SK-N-SH (cell line): ENCODE results near the gene TMEM145. TPM values are rescaled to one million over a fixed set of nuclear protein-coding genes. Genes with fewer than 3 reads are reported as not detected.

Experiments
- CTCF ChIA-PET: fragments of 300-600, 350-600 bp; formaldehyde crosslinking; extraction: SDS; loops from one replicate; lab custom pipeline; 2021; lab: Yijun Ruan, JAX
- POLR2A ChIA-PET: fragments of 350-600 bp; sonication (Branson Sonifier 250); formaldehyde crosslinking; extraction: SDS; loops from one replicate; lab custom pipeline; 2020; ENCODE audit warnings: antibody characterized with exemption, inconsistent platforms; lab: Yijun Ruan, JAX
- DNase-seq: peaks from one replicate; pipeline ENCODE4 v3.0.0; 2012
- H2AFZ ChIP-seq: fragments of 200-600 bp; sonication (generic); 2 replicates; pipeline ENCODE4 v1.8.1; 2016; ENCODE audit warnings: antibody characterized with exemption, mild to moderate bottlenecking, low read depth
- H3F3A ChIP-seq: fragments of 200-600 bp; sonication (generic); replicated peaks from 2 replicates; pipeline ENCODE3; 2016; ENCODE audit warnings: antibody characterized with exemption, mild to moderate bottlenecking; ENCODE audit not compliant: insufficient read depth
- H3K27ac ChIP-seq, 2 experiments: fragments of 200-500 bp in 1 of 2; fragments of 200-600 bp in 1 of 2; sonication (Bioruptor generic) in 1 of 2; sonication (generic), shearing (Covaris generic) in 1 of 2; 2 replicates each; pipeline versions ENCODE4 v1.5.1 to v1.6.1; 2014 to 2016; ENCODE audit warnings: low read depth in 2 of 2, inconsistent platforms in 1 of 2, low read length in 1 of 2, mild to moderate bottlenecking in 1 of 2, mixed read lengths in 1 of 2
- H3K27me3 ChIP-seq: fragments of 200-600 bp; sonication (generic), shearing (Covaris generic); 2 replicates; pipeline ENCODE4 v1.6.1; 2016; ENCODE audit warnings: mixed run types; ENCODE audit not compliant: insufficient read depth
- H3K36me3 ChIP-seq, 2 experiments: fragments of 200-500 bp in 1 of 2; fragments of 200-600 bp in 1 of 2; sonication (Bioruptor generic) in 1 of 2; sonication (generic) in 1 of 2; replicated peaks in 1 of 2; 2 replicates each; pipeline versions ENCODE3 to v1.5.1; 2014 to 2016; ENCODE audit warnings: low read length in 1 of 2, mild to moderate bottlenecking in 1 of 2; ENCODE audit not compliant: insufficient read depth in 2 of 2, control insufficient read depth in 1 of 2
- H3K4me1 ChIP-seq, 2 experiments: fragments of 200-500 bp in 1 of 2; fragments of 200-600 bp in 1 of 2; sonication (Bioruptor generic) in 1 of 2; sonication (generic), shearing (Covaris generic) in 1 of 2; 2 replicates each; pipeline versions ENCODE4 v1.5.1 to v1.6.1; 2014 to 2016; ENCODE audit warnings: low read depth in 1 of 2, low read length in 1 of 2, mixed run types in 1 of 2; ENCODE audit not compliant: insufficient read depth in 2 of 2, control insufficient read depth in 1 of 2
- H3K4me2 ChIP-seq: fragments of 200-600 bp; sonication (generic), shearing (Covaris generic); 2 replicates; pipeline ENCODE4 v1.6.1; 2017; ENCODE audit warnings: mixed run types
- H3K4me3 ChIP-seq, 2 experiments: fragments of 200-500 bp in 1 of 2; fragments of 200-600 bp in 1 of 2; sonication (Bioruptor generic) in 1 of 2; sonication (generic), shearing (Covaris generic) in 1 of 2; 2 replicates each; pipeline versions ENCODE4 v1.5.1 to v1.8.1; 2014 to 2016; ENCODE audit warnings: low read depth in 2 of 2, inconsistent platforms in 1 of 2, low read length in 1 of 2, mild to moderate bottlenecking in 1 of 2, mixed read lengths in 1 of 2, moderate library complexity in 1 of 2
- H3K79me2 ChIP-seq: fragments of 200-600 bp; sonication (generic); 2 replicates; pipeline ENCODE4 v1.8.1; 2017; ENCODE audit warnings: mild to moderate bottlenecking; ENCODE audit not compliant: insufficient read depth
- H3K9ac ChIP-seq: fragments of 200-600 bp; sonication (generic); 2 replicates; pipeline ENCODE4 v1.6.1; 2017; ENCODE audit warnings: mixed run types
- H3K9me2 ChIP-seq: fragments of 200-600 bp; sonication (generic); 2 replicates; pipeline ENCODE4 v1.6.1; 2017; ENCODE audit warnings: mixed run types
- H3K9me3 ChIP-seq: fragments of 200-600 bp; sonication (generic); 2 replicates; pipeline ENCODE4 v1.6.1; 2017; ENCODE audit warnings: mixed run types, mild to moderate bottlenecking, moderate library complexity
- H4K20me1 ChIP-seq: fragments of 200-600 bp; sonication (generic); 2 replicates; pipeline ENCODE4 v1.6.1; 2017; ENCODE audit warnings: mild to moderate bottlenecking, mixed run types; ENCODE audit not compliant: insufficient read depth
- CHD2 ChIP-seq: fragments of 150-350 bp; IDR thresholded peaks from 2 replicates; pipeline ENCODE4 v1.6.1; 2018; ENCODE audit warnings: low read length; ENCODE audit not compliant: partially characterized antibody
- CTCF ChIP-seq: fragments of 200-600 bp; sonication (generic); IDR thresholded peaks from 2 replicates; pipeline ENCODE4 v1.6.1; 2017; ENCODE audit warnings: antibody characterized with exemption, mild to moderate bottlenecking, moderate library complexity
- EP300 ChIP-seq, 2 experiments: IDR thresholded peaks; 2 replicates each; pipeline versions ENCODE4 v1.4.0 to v1.6.1; 2012; ENCODE audit warnings: borderline replicate concordance in 1 of 2, low read depth in 1 of 2, low read length in 1 of 2
- FOSL2 ChIP-seq: IDR thresholded peaks from 2 replicates; pipeline ENCODE4 v1.4.0; 2012; ENCODE audit warnings: low read depth, mild to moderate bottlenecking, moderate library complexity, borderline replicate concordance
- FOXM1 ChIP-seq: IDR thresholded peaks from 2 replicates; pipeline ENCODE4 v1.4.0; 2012; ENCODE audit warnings: low read depth, mild to moderate bottlenecking
- GABPA ChIP-seq: IDR thresholded peaks from 2 replicates; pipeline ENCODE4 v1.4.0; 2012; ENCODE audit warnings: low read depth, mild to moderate bottlenecking
- IRF3 ChIP-seq: fragments of 150-350 bp; IDR thresholded peaks from 2 replicates; pipeline ENCODE4 v1.6.1; 2016; ENCODE audit warnings: mild to moderate bottlenecking, low read depth, low read length
- JUND ChIP-seq: IDR thresholded peaks from 2 replicates; pipeline ENCODE4 v1.4.0; 2012
- MAX ChIP-seq: IDR thresholded peaks from 2 replicates; pipeline ENCODE4 v1.4.0; 2012; ENCODE audit warnings: low read depth
- PBX3 ChIP-seq: IDR thresholded peaks from 2 replicates; pipeline ENCODE4; 2012
- POLR2AphosphoS5 ChIP-seq: IDR thresholded peaks from 2 replicates; pipeline ENCODE4 v1.6.1; 2012; ENCODE audit warnings: low read depth, low read length
- REST ChIP-seq: IDR thresholded peaks from 2 replicates; pipeline ENCODE4 v1.6.1; 2012; ENCODE audit warnings: mild to moderate bottlenecking, low read depth, low read length, moderate library complexity
- RXRA ChIP-seq: IDR thresholded peaks from 2 replicates; pipeline ENCODE4 v1.4.0; 2012; ENCODE audit warnings: low read depth, mild to moderate bottlenecking, borderline replicate concordance
- TCF12 ChIP-seq: IDR thresholded peaks from 2 replicates; pipeline ENCODE4 v1.4.0; 2012
- TEAD4 ChIP-seq: IDR thresholded peaks from 2 replicates; pipeline ENCODE4 v1.4.0; 2012; ENCODE audit warnings: mild to moderate bottlenecking, borderline replicate concordance; ENCODE audit not compliant: insufficient read depth
- USF1 ChIP-seq: IDR thresholded peaks from 2 replicates; pipeline ENCODE4 v1.4.0; 2012; ENCODE audit warnings: low read depth, borderline replicate concordance
- USF2 ChIP-seq: fragments of 150-350 bp; IDR thresholded peaks from 2 replicates; pipeline ENCODE4 v1.6.1; 2017; ENCODE audit warnings: antibody characterized with exemption, low read length, low read depth, borderline replicate concordance
- WGBS: methylation state at CpG from one replicate; pipeline ENCODE4 v1.1.6; 2017; ENCODE audit warnings: low lambda C conversion rate; 5-methylcytosine and 5-hydroxymethylcytosine counted together
- polyA plus RNA-seq, 3 experiments: library from polyadenylated mRNA; depleted of rRNA; stranded (reverse); fragments of >200 nt; gene quantifications; 2 replicates each; pipeline ENCODE4 v1.2.3, GENCODE V29; 2012

The TMEM145 gene
- polyA plus RNA-seq, 1 of the 3 experiments (the other 2 are of a cell fraction), result 2.0 TPM

GRCh38 chr19:42288881-42289555 lies 24.1 kb upstream of the TMEM145 start:
- Histone ChIP-seq H3K36me3 (peaks cover 30 to 72% of the 10 kb centered on the region in 2 experiments), H4K20me1 (peaks cover 24% of the 10 kb centered on the region)
- CTCF ChIA-PET, result interaction anchor here (0.6 to 9.5 kb wide), 7 partner anchors 7 to 43 kb away, joined by 3 to 60 read pairs (median 10); partner anchors contain the start of genes PAFAH1B3 and PRR19

More at GRCh38 chr19:42288881-42289555, 24.1 kb upstream of the TMEM145 start:
- no peak overlapping the region for H3K4me3 ChIP-seq
- no peaks in the 10 kb centered on the region for H3K27me3 ChIP-seq
- H3K4me1 ChIP-seq, result peaks cover 12 to 24% of the 10 kb centered on the region in 2 experiments; a peak in 3 of 4 replicates
- no peak overlapping the region for H3K4me2 ChIP-seq
- no peaks in the 10 kb centered on the region for H3F3A ChIP-seq
- POLR2A ChIA-PET, result no interaction called here
- peaks cover 36% of the 10 kb centered on the region for H3K79me2 ChIP-seq
- TF ChIP-seq EP300 (IDR thresholded peaks at IDR 0.05; ENCODE audit: borderline replicate concordance in 1 of 2, low read depth in 1 of 2, low read length in 1 of 2) (no peak), POLR2AphosphoS5 (no peak), REST (no peak), MAX (no peak), TCF12 (no peak), TEAD4 (no peak), JUND (no peak), FOSL2 (no peak), USF1 (no peak), FOXM1 (no peak), IRF3 (no peak), RXRA (no peak), PBX3 (no peak), CTCF (no peak), USF2 (no peak), CHD2 (no peak), GABPA (no peak)
- WGBS, result 95% methylated on average over 16 of the region's 22 CpGs
- no peak for DNase-seq
- H3K9me3 ChIP-seq, result no peaks in the 10 kb centered on the region
- no peaks in the 10 kb centered on the region for H3K9me2 ChIP-seq
- H3K27ac ChIP-seq, result no peak overlapping the region; a peak in 1 of 4 replicates
- no peak overlapping the region for H2AFZ ChIP-seq
- H3K9ac ChIP-seq, result no peak overlapping the region
